ENCODE data around the gene RALA.
"Not testable (repeated sequence)": the region's sequence is repeated elsewhere in the genome, so short reads cannot be mapped to it uniquely, and the experiment has no call there.

DNA sequence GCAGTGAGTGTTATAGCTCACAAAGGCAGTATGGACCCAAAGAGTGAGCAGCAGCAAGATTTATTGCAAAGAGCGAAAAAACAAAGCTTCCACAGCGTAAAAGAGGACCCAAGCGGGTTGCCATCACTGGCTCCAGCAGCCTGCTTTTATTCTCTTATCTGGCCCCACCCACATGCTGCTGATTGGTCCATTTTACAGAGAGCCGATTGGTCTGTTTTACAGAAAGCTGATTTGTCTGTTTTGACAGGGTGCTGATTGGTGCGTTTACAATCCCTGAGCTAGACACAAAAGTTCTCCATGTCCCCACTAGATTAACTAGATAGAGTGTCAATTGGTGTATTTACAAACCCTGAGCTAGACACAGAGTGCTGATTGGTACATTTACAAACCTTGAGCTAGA is 129.9 kb downstream of the RALA start:
- not testable (repeated sequence) for TF ChIP-seq POLR2A (IDR thresholded peaks at IDR 0.05)
- TF ChIP-seq, protein P1, sequence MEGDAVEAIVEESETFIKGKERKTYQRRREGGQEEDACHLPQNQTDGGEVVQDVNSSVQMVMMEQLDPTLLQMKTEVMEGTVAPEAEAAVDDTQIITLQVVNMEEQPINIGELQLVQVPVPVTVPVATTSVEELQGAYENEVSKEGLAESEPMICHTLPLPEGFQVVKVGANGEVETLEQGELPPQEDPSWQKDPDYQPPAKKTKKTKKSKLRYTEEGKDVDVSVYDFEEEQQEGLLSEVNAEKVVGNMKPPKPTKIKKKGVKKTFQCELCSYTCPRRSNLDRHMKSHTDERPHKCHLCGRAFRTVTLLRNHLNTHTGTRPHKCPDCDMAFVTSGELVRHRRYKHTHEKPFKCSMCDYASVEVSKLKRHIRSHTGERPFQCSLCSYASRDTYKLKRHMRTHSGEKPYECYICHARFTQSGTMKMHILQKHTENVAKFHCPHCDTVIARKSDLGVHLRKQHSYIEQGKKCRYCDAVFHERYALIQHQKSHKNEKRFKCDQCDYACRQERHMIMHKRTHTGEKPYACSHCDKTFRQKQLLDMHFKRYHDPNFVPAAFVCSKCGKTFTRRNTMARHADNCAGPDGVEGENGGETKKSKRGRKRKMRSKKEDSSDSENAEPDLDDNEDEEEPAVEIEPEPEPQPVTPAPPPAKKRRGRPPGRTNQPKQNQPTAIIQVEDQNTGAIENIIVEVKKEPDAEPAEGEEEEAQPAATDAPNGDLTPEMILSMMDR (IDR thresholded peaks at IDR 0.05), result not testable (repeated sequence)
